PC-3 (cell line): ENCODE data around the gene ZNF778. TPM values are rescaled to one million over a fixed set of nuclear protein-coding genes. Genes with fewer than 3 reads are reported as not detected.

Experiments
- ATAC-seq: fragments of 200-7000 bp; cut with Tn5 transposase; 2 replicates; pipeline ENCODE4 v1.9.1; 2020; ENCODE audit warnings: mild to moderate bottlenecking, moderate library complexity
- BruUV-seq: library from RNA; stranded (reverse); fragments of 400-500 nt; replicated peaks from 2 replicates; lab custom pipeline; 2021; lab: Mats Ljungman, UMichigan
- CTCF ChIA-PET: fragments of 300-600 bp; sonication (Branson Sonifier 250); formaldehyde crosslinking; loops from one replicate; lab custom pipeline; 2022; ENCODE audit warnings: antibody characterized with exemption; lab: Charles Lee
- POLR2A ChIA-PET: fragments of 300-600 bp; sonication (Branson Sonifier 250); formaldehyde crosslinking; loops from one replicate; lab custom pipeline; 2022; ENCODE audit warnings: antibody characterized with exemption; ENCODE audit not compliant: unreplicated experiment; lab: Charles Lee
- DNase-seq: peaks from one replicate; pipeline ENCODE4 v3.0.0-alpha.2; 2015
- H2AFZ ChIP-seq: fragments of 300-600 bp; sonication (generic); 2 replicates; pipeline ENCODE4 v1.6.0; 2016; ENCODE audit warnings: antibody characterized with exemption, low read length
- H3F3A ChIP-seq: fragments of 300-600 bp; sonication (generic); one replicate; pipeline ENCODE4 v1.6.0; 2017; ENCODE audit warnings: antibody characterized with exemption, low read length, control low read depth, mild to moderate bottlenecking; ENCODE audit not compliant: unreplicated experiment
- H3K27ac ChIP-seq: fragments of 300-600 bp; sonication (generic); 2 replicates; pipeline ENCODE4 v1.5.1; 2016; ENCODE audit warnings: mild to moderate bottlenecking, low read length
- H3K27me3 ChIP-seq: fragments of 300-600 bp; sonication (generic); 2 replicates; pipeline ENCODE4 v1.6.1; 2016; ENCODE audit warnings: low read length, mixed read lengths
- H3K36me3 ChIP-seq: fragments of 300-600 bp; sonication (generic); 2 replicates; pipeline ENCODE4 v1.6.1; 2016; ENCODE audit warnings: low read depth, mixed run types, low read length, mixed read lengths
- H3K4me1 ChIP-seq: fragments of 300-600 bp; sonication (generic); 2 replicates; pipeline ENCODE4 v1.5.1; 2016; ENCODE audit warnings: low read length; ENCODE audit not compliant: insufficient read depth
- H3K4me2 ChIP-seq: fragments of 300-600 bp; sonication (generic); 2 replicates; pipeline ENCODE4 v1.6.0; 2016; ENCODE audit warnings: low read length
- H3K4me3 ChIP-seq: fragments of 300-600 bp; sonication (generic); 2 replicates; pipeline ENCODE4 v1.5.1; 2016; ENCODE audit warnings: mild to moderate bottlenecking, low read length, mixed read lengths
- H3K79me2 ChIP-seq: fragments of 300-600 bp; sonication (generic); 2 replicates; pipeline ENCODE4 v1.6.1; 2017; ENCODE audit warnings: low read length, mixed read lengths
- H3K9ac ChIP-seq: fragments of 300-600 bp; sonication (generic); 2 replicates; pipeline ENCODE4 v1.6.0; 2016; ENCODE audit warnings: mild to moderate bottlenecking, low read length
- H3K9me2 ChIP-seq: fragments of 300-600 bp; sonication (generic); replicated peaks from 2 replicates; pipeline ENCODE4 v1.6.1; 2016; ENCODE audit warnings: mixed run types, low read length, mixed read lengths
- H3K9me3 ChIP-seq: fragments of 300-600 bp; sonication (generic); 2 replicates; pipeline ENCODE4 v1.6.1; 2016; ENCODE audit warnings: low read length, mixed read lengths
- H4K20me1 ChIP-seq: fragments of 300-600 bp; sonication (generic); 2 replicates; pipeline ENCODE4 v1.6.1; 2016; ENCODE audit warnings: low read length, mixed read lengths
- EZH2 ChIP-seq: fragments of 300-600 bp; sonication (generic); IDR thresholded peaks from one replicate; pipeline ENCODE4 v1.6.1; 2017; ENCODE audit warnings: antibody characterized with exemption, mild to moderate bottlenecking, low read length; ENCODE audit not compliant: unreplicated experiment
- EZH2phosphoT487 ChIP-seq: fragments of 300-600 bp; sonication (generic); IDR thresholded peaks from 2 replicates; pipeline ENCODE4 v1.6.1; 2018; ENCODE audit warnings: mild to moderate bottlenecking, antibody characterized with exemption, low read length, borderline replicate concordance
- intact Hi-C: fragments of 100-400 bp; cut with micrococcal nuclease; formaldehyde crosslinking; loops from 2 replicates; pipeline ENCODE4 v1.9.0; 2023
- total RNA-seq: library from RNA; depleted of rRNA; stranded (reverse); fragments of >200 nt; gene quantifications from 2 replicates; pipeline ENCODE4 v1.2.3, GENCODE V29; 2014
- TF ChIP-seq, protein P1 (sequence below): fragments of 300-600 bp; sonication (generic); conservative IDR thresholded peaks from 2 replicates; pipeline ENCODE4 v1.5.1; 2017; ENCODE audit warnings: antibody characterized with exemption, low read depth, mild to moderate bottlenecking, low read length

The ZNF778 gene
- total RNA-seq, 1 experiment from 2014 or later: 15.3 TPM

GRCh38 chr16:89253548-89254287, 36.2 kb downstream of the ZNF778 start:
- intact Hi-C loops: no loop called here
- no peak for DNase-seq
- no peak for ATAC-seq
- no peak overlapping the region for H3K4me3 ChIP-seq
- H2AFZ ChIP-seq: no peak overlapping the region
- ChIA-PET POLR2A (no interaction called here), CTCF (no interaction called here)
- H3K9ac ChIP-seq: no peak overlapping the region
- H3K4me2 ChIP-seq: no peak overlapping the region
- H4K20me1 ChIP-seq: no peaks in the 10 kb centered on the region
- no peaks in the 10 kb centered on the region for H3K9me2 ChIP-seq
- H3K9me3 ChIP-seq: no peaks in the 10 kb centered on the region
- H3K27me3 ChIP-seq: no peaks in the 10 kb centered on the region
- peaks cover 14% of the 10 kb centered on the region for H3K4me1 ChIP-seq
- H3K79me2 ChIP-seq: peaks cover 9% of the 10 kb centered on the region; the same call in 1 of the 2 replicates
- BruUV-seq: no TSS peak
- no peaks in the 10 kb centered on the region for H3K36me3 ChIP-seq
- no peak overlapping the region for H3K27ac ChIP-seq
- TF ChIP-seq EZH2 (no peak), EZH2phosphoT487 (no peak)
- TF ChIP-seq, protein P1, sequence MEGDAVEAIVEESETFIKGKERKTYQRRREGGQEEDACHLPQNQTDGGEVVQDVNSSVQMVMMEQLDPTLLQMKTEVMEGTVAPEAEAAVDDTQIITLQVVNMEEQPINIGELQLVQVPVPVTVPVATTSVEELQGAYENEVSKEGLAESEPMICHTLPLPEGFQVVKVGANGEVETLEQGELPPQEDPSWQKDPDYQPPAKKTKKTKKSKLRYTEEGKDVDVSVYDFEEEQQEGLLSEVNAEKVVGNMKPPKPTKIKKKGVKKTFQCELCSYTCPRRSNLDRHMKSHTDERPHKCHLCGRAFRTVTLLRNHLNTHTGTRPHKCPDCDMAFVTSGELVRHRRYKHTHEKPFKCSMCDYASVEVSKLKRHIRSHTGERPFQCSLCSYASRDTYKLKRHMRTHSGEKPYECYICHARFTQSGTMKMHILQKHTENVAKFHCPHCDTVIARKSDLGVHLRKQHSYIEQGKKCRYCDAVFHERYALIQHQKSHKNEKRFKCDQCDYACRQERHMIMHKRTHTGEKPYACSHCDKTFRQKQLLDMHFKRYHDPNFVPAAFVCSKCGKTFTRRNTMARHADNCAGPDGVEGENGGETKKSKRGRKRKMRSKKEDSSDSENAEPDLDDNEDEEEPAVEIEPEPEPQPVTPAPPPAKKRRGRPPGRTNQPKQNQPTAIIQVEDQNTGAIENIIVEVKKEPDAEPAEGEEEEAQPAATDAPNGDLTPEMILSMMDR: no peak
- H3F3A ChIP-seq: no peaks in the 10 kb centered on the region

GRCh38 chr16:89256651-89257254, 39.2 kb downstream of the ZNF778 start:
- peak overlapping the region; percentile 73 for H3K9ac ChIP-seq
- DNase-seq (peak; percentile 81), ATAC-seq (peak; percentile 90)
- ChIA-PET CTCF (no interaction called here), POLR2A (no interaction called here)
- no peaks in the 10 kb centered on the region for H3F3A ChIP-seq
- TF ChIP-seq EZH2: no peak
- no peak for TF ChIP-seq EZH2phosphoT487
- TF ChIP-seq, protein P1: no peak
- no peaks in the 10 kb centered on the region for H3K36me3 ChIP-seq
- no peaks in the 10 kb centered on the region for H3K9me2 ChIP-seq
- BruUV-seq: TSS peak; percentile 57
- H3K79me2 ChIP-seq: peaks cover 9% of the 10 kb centered on the region; the same call in 1 of the 2 replicates
- no peaks in the 10 kb centered on the region for H3K27me3 ChIP-seq
- intact Hi-C loops: no loop called here
- H4K20me1 ChIP-seq: no peaks in the 10 kb centered on the region
- peak overlapping the region; percentile 52 for H3K27ac ChIP-seq
- peak overlapping the region; percentile 95 for H2AFZ ChIP-seq
- H3K9me3 ChIP-seq: no peaks in the 10 kb centered on the region
- H3K4me2 ChIP-seq: peak overlapping the region; percentile 95
- H3K4me1 ChIP-seq: peaks cover 14% of the 10 kb centered on the region
- peak overlapping the region; percentile 70 for H3K4me3 ChIP-seq
